Panc1 (cell line): ENCODE results near the gene SH3BGRL2. TPM values are rescaled to one million over a fixed set of nuclear protein-coding genes. Genes with fewer than 3 reads are reported as not detected.

Experiments used
- ATAC-seq: fragments of 200-7000 bp; cut with Tn5 transposase; 2 replicates; pipeline ENCODE4 v1.9.1; 2020; ENCODE audit warnings: mild to moderate bottlenecking, moderate library complexity
- BruUV-seq: library from RNA; stranded (reverse); fragments of 400-500 nt; replicated peaks from 2 replicates; lab custom pipeline; 2021; lab: Mats Ljungman, UMichigan
- CTCF ChIA-PET: fragments of 300-600 bp; sonication (Branson Sonifier 250); formaldehyde crosslinking; loops from one replicate; lab custom pipeline; 2022; ENCODE audit warnings: antibody characterized with exemption; lab: Charles Lee
- POLR2A ChIA-PET: fragments of 300-600 bp; sonication (Branson Sonifier 250); formaldehyde crosslinking; loops from one replicate; lab custom pipeline; 2022; ENCODE audit warnings: antibody characterized with exemption; lab: Charles Lee
- DNase-seq: peaks from one replicate; pipeline ENCODE4 v3.0.0-alpha.2; 2010; ENCODE audit warnings: low read depth, low spot score
- H3K27ac ChIP-seq: 2 replicates; pipeline ENCODE4 v1.5.1; 2011; ENCODE audit warnings: mild to moderate bottlenecking, low read length, inconsistent platforms
- H3K27me3 ChIP-seq: fragments of 200-500 bp; sonication (Bioruptor generic); 2 replicates; pipeline ENCODE4 v1.6.0; 2014; ENCODE audit warnings: low read length, inconsistent platforms; ENCODE audit not compliant: control insufficient read depth, insufficient read depth
- H3K36me3 ChIP-seq: fragments of 200-500 bp; sonication (Bioruptor generic); 2 replicates; pipeline ENCODE4 v1.5.1; 2014; ENCODE audit warnings: inconsistent platforms, mild to moderate bottlenecking, low read length, moderate library complexity; ENCODE audit not compliant: control insufficient read depth, insufficient read depth
- H3K4me1 ChIP-seq: 2 replicates; pipeline ENCODE4 v1.5.1; 2011; ENCODE audit warnings: inconsistent platforms, mild to moderate bottlenecking, low read length, moderate library complexity; ENCODE audit not compliant: control insufficient read depth, insufficient read depth
- H3K4me3 ChIP-seq, 2 experiments: 2 replicates each; pipeline ENCODE4 v1.5.1; 2011 to 2012; ENCODE audit warnings: low read depth in 2 of 2, low read length in 2 of 2, mild to moderate bottlenecking in 2 of 2, inconsistent platforms in 1 of 2, moderate library complexity in 1 of 2
- H3K9me3 ChIP-seq: fragments of 200-500 bp; sonication (Bioruptor generic); 2 replicates; pipeline ENCODE4 v1.5.1; 2014; ENCODE audit warnings: low read depth, mild to moderate bottlenecking, inconsistent platforms, low read length, moderate library complexity; ENCODE audit not compliant: control insufficient read depth, insufficient read depth
- CTCF ChIP-seq: fragments of 450-650 bp; IDR thresholded peaks from 2 replicates; pipeline ENCODE4 v1.5.1; 2017; ENCODE audit warnings: mild to moderate bottlenecking
- POLR2AphosphoS5 ChIP-seq: IDR thresholded peaks from 2 replicates; pipeline ENCODE4 v1.6.1; 2012; ENCODE audit warnings: mild to moderate bottlenecking, low read depth, low read length, moderate library complexity
- SIN3A ChIP-seq: IDR thresholded peaks from 2 replicates; pipeline ENCODE4 v1.6.1; 2012; ENCODE audit warnings: low read depth, mild to moderate bottlenecking, low read length, moderate library complexity, borderline replicate concordance; ENCODE audit not compliant: insufficient read depth
- TCF7L2 ChIP-seq: IDR thresholded peaks from 2 replicates; pipeline ENCODE4 v1.6.1; 2011; ENCODE audit warnings: mild to moderate bottlenecking, low read depth, low read length, inconsistent platforms
- in situ Hi-C: cut with HindIII; loops from 2 replicates; pipeline ENCODE4 v1.10.0; 2016; ENCODE audit warnings: low sequenced_read_pairs, low pct_unique_long_range_greater_than_20kb
- intact Hi-C: fragments of 100-400 bp; cut with micrococcal nuclease; formaldehyde crosslinking; loops from one replicate; pipeline ENCODE4 v1.10.0; 2022; ENCODE audit not compliant: unreplicated experiment
- total RNA-seq: library from RNA; stranded (reverse); gene quantifications from one replicate; pipeline ENCODE4 v1.2.1, GENCODE V29; 2021; ENCODE audit not compliant: unreplicated experiment
- TF ChIP-seq, protein P1 (sequence below), 2 experiments: IDR thresholded peaks; 2 replicates each; pipeline ENCODE4 v1.6.1; 2011 to 2012; ENCODE audit warnings: low read depth in 2 of 2, control low read depth in 1 of 2, low read length in 1 of 2, mild to moderate bottlenecking in 1 of 2, moderate library complexity in 1 of 2; ENCODE audit not compliant: insufficient read depth in 1 of 2

Gene SH3BGRL2
- total RNA-seq, 1 experiment from 2014 or later: 8.5 TPM

DNA sequence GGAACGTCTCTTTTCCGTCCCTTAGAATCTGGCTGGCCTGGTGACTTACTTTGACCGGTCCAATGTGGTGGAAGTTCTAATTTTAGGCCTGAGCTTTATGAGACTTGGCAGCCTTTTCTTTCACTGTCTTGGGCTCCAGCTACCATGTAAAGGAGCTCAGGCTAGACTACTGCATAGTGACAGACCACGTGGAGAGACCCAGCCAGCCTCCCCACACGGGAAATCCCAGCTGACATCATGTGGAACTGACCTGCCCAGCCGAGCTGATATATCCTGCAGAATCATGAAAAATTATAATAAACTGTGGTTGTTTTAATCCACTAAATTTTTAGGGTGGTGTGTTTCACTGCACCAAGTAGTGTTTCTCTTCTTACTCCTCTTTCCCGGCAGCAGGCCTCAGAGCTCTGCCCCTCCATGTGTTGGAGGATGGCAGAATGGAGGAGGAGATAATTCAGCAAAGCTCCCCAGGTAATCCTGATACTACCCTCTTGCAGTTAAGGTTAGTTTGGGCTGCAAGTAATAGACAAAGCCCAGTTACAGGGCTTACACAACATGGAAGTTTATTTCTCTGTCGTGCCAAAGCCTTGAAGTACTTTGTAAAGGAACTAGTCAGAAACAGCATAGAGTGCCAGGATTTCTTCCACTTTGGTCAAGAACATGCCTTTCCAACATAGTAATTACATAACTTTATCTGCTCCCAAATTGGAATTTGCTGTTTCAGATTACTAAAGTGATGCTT, 87.5 kb downstream of the SH3BGRL2 start:
- intact Hi-C loops: no loop called here
- ChIA-PET CTCF (no interaction called here), POLR2A (no interaction called here)
- in situ Hi-C loops: no loop called here
- DNase-seq: no peak
- no peaks in the 10 kb centered on the region for H3K4me1 ChIP-seq
- H3K4me3 ChIP-seq: no peak overlapping the region
- no TSS peak for BruUV-seq
- H3K27ac ChIP-seq: no peak overlapping the region
- ATAC-seq: no peak
- H3K36me3 ChIP-seq: no peaks in the 10 kb centered on the region
- H3K9me3 ChIP-seq: no peaks in the 10 kb centered on the region
- TF ChIP-seq CTCF (no peak), TCF7L2 (no peak)
- no peaks in the 10 kb centered on the region for H3K27me3 ChIP-seq

DNA sequence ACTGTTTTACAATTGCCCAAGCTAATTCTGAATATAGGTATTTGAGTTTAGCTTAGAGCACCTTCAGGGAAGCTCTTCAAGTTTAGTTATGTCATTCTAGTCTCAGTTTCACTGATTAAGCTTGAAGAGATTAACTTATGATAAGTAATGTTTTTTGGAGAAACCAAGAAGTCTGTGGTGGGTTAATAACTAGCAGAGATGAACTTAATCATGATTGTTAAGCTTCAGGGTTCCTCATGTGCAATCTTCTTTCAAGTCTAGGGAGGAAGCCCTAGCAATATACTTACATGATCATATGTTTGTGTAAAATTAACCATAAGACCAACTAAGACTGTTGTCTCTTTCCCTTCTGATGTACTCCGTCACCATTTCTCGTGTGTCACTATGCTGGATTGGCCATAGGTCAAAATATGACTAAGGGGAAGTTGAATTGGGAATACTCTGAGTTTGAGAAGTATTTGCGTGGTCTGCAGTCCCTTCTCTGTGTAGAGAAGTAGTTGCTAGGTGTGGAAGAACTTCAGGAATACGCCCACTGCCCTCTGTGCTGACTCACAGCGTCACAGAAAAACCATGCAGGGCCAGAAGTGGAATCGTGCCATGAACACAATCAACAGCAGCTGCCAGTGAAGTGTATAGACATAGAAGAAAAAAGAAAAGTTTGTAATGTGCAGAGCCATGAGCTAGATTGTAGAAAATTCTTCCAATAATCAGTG, 88.3 kb downstream of the SH3BGRL2 start:
- Histone ChIP-seq H3K27me3 (no peaks in the 10 kb centered on the region), H3K4me3 (no peak overlapping the region), H3K36me3 (no peaks in the 10 kb centered on the region), H3K9me3 (no peaks in the 10 kb centered on the region), H3K27ac (no peak overlapping the region), H3K4me1 (no peaks in the 10 kb centered on the region)
- TF ChIP-seq POLR2AphosphoS5: no peak
- DNase-seq (no peak), ATAC-seq (no peak)
- ChIA-PET POLR2A (no interaction called here), CTCF (no interaction called here)
- in situ Hi-C loops (no loop called here), intact Hi-C loops (no loop called here)
- BruUV-seq: no TSS peak

DNA sequence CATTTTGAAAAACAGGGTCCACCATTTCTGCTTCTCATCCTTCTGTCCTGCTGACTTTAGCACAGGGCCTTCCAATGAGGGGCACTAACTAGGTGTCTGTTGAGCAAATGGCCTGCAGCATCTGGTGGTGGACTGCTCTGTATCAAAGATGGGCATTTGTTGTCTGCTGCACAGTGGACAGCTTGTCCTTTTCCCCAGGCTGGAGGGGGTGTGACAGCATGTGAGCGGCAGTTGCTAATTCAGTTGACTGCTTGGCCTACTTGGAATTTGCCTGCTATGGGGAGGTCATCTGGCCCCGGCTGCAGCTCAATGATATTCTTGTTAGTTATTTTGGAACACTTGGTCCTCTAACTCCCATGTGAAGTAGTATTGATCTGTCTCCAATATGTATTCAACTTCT, 93.7 kb downstream of the SH3BGRL2 start:
- no peaks in the 10 kb centered on the region for H3K36me3 ChIP-seq
- no peak overlapping the region for H3K27ac ChIP-seq
- ChIA-PET POLR2A (no interaction called here), CTCF (no interaction called here)
- H3K9me3 ChIP-seq: no peaks in the 10 kb centered on the region
- no peak for DNase-seq
- no peak overlapping the region for H3K4me3 ChIP-seq
- H3K4me1 ChIP-seq: no peaks in the 10 kb centered on the region
- intact Hi-C loops: no loop called here
- TF ChIP-seq TCF7L2 (no peak), SIN3A (no peak), POLR2AphosphoS5 (no peak), CTCF (no peak)
- TF ChIP-seq, protein P1, sequence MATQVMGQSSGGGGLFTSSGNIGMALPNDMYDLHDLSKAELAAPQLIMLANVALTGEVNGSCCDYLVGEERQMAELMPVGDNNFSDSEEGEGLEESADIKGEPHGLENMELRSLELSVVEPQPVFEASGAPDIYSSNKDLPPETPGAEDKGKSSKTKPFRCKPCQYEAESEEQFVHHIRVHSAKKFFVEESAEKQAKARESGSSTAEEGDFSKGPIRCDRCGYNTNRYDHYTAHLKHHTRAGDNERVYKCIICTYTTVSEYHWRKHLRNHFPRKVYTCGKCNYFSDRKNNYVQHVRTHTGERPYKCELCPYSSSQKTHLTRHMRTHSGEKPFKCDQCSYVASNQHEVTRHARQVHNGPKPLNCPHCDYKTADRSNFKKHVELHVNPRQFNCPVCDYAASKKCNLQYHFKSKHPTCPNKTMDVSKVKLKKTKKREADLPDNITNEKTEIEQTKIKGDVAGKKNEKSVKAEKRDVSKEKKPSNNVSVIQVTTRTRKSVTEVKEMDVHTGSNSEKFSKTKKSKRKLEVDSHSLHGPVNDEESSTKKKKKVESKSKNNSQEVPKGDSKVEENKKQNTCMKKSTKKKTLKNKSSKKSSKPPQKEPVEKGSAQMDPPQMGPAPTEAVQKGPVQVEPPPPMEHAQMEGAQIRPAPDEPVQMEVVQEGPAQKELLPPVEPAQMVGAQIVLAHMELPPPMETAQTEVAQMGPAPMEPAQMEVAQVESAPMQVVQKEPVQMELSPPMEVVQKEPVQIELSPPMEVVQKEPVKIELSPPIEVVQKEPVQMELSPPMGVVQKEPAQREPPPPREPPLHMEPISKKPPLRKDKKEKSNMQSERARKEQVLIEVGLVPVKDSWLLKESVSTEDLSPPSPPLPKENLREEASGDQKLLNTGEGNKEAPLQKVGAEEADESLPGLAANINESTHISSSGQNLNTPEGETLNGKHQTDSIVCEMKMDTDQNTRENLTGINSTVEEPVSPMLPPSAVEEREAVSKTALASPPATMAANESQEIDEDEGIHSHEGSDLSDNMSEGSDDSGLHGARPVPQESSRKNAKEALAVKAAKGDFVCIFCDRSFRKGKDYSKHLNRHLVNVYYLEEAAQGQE (IDR thresholded peaks at IDR 0.05; ENCODE audit: insufficient read depth in 1 of 2, low read depth in 2 of 2, low read length in 1 of 2): no peak
- H3K27me3 ChIP-seq: no peaks in the 10 kb centered on the region; the same call in 1 of the 2 replicates
- in situ Hi-C loops: no loop called here
- no TSS peak for BruUV-seq
- no peak for ATAC-seq
